Activated T-helper 1 cell treated with Interleukin-2 at 50 U/mL for 16 hours (primary cell): ENCODE data around the gene RPS4Y1.
"Not testable (repeated sequence)": the region's sequence is repeated elsewhere in the genome, so short reads cannot be mapped to it uniquely, and the experiment has no call there.

Source experiments
- DNase-seq: peaks from one replicate; pipeline ENCODE4 v3.0.0-alpha.2; 2020; ENCODE audit warnings: low read depth

Gene RPS4Y1

DNA sequence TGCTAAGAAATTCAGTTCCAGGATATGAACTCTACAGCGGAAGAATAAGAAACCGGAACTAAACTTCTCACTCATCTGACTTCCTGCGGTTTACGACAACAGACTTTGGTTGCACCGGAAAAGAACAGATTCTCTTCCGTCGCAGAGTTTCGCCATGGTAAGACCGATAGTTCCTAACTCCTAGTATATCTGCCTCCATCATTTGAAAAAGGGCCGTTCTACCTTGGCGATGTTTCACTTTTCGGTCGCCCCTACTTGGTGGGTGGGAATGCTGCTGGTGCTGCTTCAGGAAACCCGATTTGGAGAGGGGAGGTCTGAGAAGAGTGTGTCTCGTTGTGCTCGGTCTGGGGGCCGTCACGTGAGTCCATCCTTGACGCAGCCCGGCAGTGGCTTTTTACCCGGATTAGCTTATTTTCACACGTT is at the start of gene RPS4Y1:
Gene RPS4Y1 (plus strand): TSS at position 132 of the 423 bp plus-strand sequence. CDS start 23 bp downstream, at position 155.
- DNase-seq: no peak

DNA sequence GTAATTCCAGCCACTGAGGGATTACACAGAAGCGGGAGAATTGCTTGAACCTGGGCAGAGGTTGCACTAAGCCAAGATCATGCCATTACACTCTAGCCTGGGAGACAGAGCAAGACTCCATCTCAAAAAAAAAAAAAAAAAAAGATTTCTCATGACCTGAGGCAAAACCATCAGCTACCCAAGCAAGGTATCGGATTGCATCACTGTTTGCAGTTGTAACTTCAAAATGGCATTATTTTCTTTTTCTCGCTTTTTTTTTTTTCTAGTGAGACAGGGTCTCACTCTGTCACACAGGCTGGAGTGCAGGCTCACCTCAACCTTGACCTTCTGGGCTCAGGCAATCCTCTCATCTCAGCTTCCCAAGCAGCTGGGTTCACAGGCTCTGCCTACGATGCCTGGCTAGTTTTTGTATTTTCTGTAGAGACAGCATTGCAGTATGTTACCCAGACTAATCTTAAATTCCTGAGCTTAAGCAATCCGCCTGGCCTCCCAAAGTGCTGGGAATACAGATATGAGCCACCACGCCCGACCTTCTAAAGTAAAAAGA is 44.4 kb upstream of the RPS4Y1 start:
- DNase-seq: no peak

DNA sequence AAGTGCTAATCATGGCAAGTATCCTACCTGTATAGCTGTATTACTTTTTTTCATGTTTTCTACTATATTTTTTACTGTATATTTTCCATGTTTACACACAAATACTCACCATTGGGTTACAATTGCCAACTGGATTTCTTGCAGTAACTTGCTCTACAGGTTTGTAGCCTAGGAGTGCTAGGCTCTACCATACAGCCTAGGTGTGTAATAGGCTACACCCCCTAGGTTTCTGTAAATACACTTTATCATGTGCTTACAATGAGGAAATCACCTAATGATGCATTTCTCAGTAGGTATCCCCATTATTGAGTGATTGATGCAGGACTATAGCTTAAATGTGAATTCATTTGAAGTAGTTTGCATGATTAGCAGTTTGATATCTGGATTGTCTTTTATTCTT is 43.4 kb upstream of the RPS4Y1 start:
- DNase-seq: no peak

DNA sequence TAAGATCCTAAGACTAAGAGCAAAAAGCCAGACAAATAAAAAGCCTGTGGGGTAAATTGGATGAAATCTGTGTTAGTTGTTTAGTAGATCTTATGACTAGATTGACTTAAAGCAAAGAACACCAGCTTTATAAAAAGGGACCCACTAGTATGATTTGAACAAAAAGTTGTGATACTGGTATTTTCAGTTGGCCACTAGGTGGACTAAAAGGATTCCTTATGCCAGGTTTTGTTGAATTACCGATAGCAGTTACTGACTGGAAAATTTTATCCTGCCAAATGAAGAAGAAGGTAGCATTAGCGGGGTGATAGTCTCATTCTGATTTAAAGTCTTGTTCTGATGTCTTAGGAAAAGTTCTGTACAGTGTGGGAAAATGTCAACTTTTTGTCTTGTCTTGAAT is 41.2 kb upstream of the RPS4Y1 start:
- no peak for DNase-seq

DNA sequence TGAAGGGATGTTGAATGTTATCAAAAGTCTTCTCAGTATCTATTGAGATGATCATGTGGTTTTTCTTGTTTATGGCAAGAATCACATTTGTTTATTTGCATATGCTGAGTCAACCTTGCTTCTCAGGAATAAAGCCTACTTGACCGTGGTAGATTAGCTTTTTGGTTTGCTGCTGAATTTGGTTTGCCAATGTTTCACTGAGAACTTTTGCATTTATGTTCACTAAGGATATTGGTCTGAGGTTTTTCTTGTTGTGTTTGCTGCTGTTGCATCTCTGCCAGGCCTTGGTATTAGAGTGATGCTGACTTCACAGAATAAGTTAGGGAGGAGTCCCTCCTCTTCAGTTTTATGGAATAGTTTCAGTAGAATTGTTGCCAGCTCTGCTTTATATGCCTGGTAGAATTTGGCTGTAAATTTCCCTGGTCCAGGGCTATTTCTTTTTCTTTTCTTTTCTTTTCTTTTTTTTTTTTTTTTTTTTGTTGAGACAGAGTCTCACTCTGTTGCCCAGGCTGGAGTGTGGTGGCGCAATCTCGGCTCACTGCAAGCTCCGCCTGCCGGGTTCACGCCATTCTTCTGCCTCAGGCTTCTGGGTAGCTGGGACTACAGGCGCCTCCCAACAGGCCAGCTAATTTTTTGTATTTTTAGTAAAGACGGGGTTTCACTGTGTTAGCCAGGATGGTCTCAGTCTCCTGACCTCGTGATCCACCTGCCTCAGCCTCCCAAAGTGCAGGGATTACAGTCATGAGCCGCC is 24.1 kb upstream of the RPS4Y1 start:
- DNase-seq: not testable (repeated sequence)

DNA sequence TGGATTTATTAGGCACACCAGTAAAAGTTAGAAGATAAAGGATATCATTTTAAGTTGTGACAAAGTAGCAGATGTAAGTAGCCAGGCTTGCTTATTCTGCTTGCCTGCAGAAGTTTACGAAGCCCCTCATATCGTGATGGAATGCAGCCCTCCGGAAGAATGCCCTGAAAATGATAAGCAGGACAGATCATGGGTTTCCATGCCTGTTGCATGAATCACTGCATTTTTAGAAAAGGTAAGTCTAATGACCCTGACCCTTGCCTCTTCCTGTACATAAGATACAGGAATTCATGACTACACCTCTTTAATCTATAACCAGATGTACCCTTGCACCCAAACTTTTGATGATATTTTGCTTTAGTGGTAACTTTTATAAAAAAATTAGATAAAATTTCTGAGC is 16.9 kb upstream of the RPS4Y1 start:
- DNase-seq: no peak

DNA sequence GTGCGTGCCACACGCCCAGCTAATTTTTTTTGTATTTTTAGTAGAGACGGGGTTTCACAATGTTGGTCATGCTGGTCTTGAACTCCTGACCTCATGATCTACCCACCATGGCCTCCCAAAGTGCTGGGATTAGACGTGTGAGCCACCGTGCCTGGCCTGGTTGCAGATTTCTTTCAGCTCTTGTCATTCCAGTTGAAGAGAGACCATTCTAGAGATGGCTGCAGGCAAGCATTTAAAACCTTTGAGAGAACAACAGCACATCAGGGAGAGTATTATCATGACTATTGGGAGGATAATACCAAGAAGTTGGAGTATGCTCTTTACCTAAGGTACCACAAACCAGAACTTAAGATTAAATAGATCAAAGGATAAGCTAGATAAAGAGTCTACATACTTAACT is 12.9 kb upstream of the RPS4Y1 start:
- no peak for DNase-seq

DNA sequence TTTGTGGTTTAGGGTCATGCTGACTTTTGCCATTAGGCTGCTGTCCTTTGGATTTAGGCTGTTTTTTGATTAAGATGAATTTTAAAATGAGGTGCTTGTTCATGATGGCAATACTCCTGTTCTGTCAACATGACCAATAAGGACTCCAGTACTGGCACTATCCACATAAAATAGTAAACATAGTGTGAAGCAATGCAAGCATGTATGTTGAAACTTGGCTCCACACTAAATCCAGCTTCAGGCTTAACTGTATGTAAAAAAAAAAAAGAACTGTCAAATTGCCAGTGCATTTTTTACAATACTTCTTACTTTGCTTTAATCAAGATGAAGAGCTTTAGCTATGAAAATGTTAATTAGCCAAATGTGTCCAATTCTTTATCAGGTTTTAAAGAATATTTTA is 6.2 kb upstream of the RPS4Y1 start:
- DNase-seq: no peak

DNA sequence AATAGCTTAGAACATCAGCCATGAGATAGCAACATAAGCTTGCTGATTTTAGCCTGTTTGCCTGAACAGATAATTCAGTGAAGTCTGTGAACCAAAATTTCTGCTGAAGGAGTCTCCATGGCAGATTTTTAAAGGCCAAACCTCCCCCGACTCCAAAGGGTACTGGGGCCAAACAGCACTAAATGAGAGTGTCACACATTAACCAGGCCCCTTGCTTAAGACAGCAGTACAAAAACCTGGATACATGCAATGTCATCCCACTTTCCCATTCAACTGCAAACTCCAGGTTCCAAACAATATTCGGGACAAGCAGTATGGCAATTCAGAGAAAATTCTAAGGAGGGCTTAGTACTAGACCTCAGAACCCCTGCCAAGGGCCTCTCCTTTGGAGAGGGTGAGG is 4.3 kb upstream of the RPS4Y1 start:
- DNase-seq: no peak

DNA sequence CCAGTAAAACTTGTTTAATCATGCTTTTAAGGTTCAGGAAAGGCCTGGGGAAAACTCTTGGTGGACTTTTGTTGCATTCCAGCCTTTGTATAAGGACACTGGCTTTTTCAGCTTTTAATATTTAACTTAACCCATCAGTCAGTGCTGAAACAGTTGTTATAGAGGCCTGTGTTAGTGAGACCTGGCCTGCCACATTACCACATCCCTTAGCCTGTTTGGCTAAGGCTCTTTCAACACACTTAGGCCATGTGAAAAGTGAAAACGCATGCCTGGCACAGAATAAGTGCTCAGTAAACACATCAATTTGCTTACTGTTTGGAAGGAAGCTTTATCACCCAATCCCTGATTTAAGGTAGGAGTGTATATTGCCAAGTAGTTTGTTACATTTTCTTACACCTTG is 3.5 kb upstream of the RPS4Y1 start:
- DNase-seq: no peak

DNA sequence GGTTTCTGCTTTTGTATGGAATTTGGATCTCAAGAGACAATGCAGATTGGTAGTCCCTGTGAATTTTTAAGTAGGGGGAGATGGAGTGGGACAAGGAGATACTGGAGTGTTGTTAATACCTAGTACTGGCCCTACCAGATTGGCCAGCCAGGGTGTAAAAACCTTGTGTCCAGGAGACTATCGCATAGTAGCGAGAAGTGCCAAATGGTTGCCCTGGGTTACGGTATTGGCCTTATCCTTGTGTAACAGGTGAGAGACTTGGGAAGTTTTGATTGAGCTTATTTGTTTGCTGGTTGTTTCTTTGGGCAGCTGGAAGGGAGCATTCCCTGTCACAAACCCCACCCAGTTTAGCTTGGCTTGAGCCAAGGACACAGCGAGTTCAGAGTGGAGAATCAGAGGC is 5.4 kb downstream of the RPS4Y1 start:
- DNase-seq: no peak

DNA sequence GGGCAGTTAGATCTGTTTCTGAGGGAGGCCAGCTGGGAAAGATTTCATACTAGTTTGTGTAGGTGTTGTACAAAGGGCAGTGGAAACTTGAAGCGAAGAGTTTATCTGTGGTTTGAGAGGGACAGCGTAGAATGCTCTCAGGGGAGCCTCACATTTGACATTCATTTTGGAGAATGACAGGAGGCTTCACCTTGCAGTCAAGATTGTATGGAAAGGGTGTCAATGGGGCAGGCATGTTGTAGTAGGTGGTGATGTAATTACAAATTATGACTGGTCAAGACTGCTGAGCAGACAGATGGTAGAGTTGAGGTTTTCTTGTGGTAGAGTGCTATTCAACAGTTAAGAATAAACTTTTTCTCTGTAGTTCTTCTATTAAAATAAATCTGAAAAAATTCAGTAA is 7.0 kb downstream of the RPS4Y1 start:
- DNase-seq: no peak

DNA sequence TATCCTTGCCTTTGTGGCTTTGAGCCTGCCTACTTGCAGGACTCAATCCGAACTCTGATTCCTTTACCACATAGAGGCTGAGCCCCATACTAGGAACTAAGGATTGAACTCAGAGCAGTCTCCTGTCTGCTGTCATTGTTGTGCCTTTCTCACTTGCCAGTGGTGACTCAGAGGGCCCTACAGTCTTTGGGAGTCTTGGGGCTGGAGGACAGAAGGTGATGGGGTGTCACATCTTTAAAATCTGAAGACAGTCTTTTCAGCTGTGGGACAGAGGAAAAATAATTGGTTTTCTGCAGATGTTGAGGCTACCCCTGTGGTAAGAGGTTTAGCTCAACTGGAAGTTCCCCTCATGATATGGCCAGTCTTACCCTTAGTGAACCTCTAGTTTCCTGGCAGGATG is 8.0 kb downstream of the RPS4Y1 start:
- DNase-seq: no peak

DNA sequence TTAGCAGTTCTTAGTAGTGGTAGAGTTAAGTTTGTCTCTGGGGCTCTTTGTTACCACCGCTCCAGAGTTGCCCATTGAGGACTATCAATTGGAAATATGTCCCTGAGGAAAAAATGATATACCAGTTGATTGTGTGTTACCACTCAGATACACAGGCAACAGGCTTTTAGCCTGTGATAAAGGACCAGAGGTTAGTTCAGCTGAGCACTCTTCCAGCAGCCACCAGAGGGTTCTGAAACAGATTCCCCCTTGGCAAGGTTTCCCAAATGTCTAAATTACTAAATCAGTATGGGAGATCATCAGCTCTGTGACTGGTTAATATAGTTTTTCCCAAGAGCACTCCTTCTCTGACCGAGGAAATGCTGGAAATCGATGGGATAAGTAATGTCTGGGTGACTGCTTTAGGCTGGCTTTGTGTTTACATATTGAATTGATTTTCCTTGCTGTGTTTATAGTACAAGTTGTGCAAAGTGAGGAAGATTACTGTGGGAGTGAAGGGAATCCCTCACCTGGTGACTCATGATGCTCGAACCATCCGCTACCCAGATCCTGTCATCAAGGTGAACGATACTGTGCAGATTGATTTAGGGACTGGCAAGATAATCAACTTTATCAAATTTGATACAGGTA is 12.9 kb downstream of the RPS4Y1 start:
- no peak for DNase-seq

DNA sequence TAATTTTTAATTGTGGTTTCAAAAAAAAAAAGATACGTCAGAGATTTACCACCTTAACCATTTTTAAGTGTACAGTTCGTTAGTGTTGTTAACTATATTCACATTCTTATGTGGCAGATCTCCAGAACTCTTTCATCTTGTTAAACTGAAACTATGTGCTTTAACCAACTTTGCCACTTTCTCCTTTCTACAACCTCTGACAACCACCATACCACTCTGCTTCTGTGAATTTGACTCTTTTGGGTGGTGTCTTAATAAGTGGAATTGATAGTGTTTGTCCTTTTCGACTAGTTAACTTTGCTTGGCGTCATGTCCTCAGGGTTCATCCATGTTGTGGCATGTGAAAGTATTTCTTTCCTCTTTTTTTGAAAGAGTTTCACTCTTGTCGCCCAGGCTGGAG is 15.7 kb downstream of the RPS4Y1 start:
- DNase-seq: no peak

DNA sequence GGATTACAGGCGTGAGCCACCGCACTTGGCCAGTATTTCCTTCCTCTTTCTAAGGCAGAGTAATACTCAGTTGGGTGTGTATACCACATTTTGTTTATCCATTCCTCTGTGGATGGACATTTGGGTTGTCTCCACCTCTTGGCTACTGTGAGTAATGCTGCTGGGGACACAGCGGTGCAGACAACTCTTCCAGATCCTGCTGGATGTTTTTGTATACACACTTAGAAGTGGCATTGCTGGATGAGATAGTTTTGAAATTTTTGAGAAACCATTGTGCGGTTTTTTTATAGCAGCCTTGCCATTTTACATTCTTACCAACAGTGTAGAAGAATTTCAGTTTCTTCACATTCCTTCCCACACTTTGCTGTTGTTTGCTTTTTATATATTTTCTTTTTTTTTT is 16.3 kb downstream of the RPS4Y1 start:
- DNase-seq: no peak

DNA sequence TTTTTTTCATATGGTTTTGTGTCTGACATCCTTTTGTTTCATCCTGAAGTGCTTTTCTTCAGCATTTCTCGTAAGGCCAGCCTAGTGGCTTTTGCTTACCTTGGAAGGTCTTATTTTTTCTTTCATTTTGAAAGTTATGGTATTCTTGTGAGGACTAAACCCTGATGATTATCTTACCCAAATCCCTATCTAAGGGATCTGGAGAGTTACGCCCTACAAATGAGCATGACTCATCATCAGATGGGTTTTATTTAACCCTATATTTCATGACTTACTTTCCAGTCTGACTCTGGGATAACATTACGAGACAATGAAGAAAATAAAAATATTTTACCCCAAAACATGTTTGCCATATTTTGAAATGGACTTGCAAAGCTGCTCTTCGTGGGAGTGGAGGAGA is 18.4 kb downstream of the RPS4Y1 start:
- no peak for DNase-seq

DNA sequence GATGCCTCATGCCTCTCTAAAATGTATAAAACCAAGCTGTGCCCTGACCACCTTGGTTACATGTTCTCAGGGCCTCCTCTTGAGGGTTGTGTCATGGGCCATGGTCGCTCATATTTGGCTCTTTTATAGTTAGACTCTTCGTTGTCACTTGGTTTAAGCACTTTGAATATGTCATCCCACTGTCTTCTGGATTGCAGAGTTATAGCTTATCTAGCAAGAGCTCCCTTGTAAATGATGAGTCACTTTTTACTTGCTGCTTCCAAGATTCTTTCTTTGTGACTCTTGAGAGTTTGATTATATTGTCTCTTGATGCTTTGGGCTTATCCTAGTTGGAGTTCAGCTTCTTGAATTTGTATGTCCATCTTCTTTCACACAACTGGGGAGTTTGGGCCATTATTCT is 19.1 kb downstream of the RPS4Y1 start:
- no peak for DNase-seq

DNA sequence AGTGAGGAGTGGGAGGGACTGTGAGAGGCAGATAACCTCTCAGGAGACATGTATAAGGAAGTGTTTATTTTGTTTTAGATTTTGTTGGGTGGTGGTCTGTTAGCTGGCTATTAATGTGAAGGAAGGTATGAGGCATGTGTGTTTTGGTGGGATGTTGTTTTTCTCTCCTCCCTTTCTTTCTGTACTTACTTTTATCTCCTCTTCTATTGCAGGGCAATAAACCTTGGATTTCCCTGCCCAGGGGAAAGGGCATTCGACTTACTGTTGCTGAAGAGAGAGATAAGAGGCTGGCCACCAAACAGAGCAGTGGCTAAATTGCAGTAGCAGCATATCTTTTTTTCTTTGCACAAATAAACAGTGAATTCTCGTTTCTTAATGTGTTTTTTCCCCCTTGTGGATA is 25.2 kb downstream of the RPS4Y1 start:
- DNase-seq: no peak

DNA sequence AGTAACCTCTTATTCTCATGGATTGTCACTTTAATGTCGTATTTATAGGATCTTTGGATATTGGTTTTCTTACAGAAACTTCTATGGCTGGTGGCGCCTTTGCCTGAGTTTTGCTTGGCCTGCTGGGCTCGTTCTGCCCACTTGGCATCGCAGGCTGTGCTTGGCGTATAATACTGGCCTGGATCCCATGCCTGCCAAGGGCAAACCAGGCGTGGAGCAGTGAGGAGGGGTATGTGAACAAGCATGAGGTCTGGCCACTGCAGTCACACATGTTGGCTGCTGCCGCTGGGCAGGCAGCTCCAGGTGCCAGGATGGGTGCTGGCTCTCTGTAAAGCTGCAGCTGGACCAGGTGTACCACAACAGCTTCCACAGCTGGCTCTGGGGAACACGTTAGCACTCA is 26.1 kb downstream of the RPS4Y1 start:
- DNase-seq: no peak

DNA sequence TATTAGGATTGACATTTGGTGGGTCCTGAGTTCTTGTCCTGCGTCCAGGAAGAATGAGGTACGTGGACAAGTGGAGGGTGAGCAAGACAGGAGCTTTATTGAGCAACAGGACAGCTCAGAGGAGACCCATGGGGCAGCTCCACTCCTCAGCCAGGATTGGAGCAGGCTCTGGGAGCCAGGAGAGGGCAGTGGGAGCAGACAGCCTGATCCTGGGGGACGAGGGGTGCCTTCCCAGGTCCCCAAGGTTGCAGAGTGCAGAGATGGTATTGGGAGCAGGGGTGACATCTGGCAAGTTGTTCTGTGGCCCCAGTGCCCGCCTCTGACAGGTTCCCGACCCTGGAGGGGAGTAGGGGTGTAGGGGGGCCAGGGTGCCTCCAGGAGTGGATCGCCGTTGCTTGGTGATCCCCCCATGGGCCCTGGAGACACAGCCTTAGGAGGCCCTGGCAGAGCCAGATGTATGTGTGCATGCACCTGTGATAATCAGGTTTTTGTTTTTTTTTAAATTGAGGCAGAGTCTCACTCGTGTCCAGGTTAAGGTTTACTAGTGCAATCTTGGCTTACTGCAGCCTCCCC is 26.7 kb downstream of the RPS4Y1 start:
- no peak for DNase-seq

DNA sequence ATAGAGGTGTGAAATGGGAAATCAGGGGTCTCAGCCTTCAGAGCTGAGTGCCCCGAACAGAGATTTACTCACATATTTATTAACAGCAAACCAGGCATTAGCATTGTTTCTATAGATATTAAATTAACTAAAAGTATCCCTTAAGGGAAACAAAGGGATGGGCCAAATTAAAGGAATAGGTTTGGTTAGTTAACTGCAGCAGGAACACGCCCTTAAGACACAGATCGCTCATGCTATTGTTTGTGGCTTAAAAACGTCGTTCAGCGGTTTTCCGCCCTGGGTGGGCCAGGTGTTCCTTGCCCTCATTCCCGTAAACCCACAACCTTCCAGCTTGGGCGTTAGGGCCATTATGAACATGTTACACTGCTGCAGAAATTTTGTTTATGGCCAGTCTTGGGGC is 30.8 kb downstream of the RPS4Y1 start:
- DNase-seq: not testable (repeated sequence)

DNA sequence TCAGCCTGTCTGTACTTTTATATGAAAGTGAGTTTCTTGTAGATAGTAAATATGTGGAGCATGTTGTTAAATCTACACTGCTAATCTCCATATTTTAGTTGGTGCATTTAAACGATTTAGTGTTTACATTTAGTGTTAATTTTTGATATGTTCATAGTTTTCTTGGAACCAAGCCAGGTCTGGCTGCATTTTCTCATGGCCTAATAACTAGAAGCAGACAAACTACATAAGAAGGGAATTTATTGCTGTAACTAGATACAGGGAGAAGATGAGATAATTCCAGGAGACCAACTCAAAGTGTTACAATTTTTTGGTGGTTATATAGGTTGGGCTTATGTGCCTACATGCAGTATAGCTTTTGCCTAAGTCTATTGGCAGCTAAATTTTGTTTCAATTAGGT is 32.8 kb downstream of the RPS4Y1 start:
- no peak for DNase-seq
